ENCODE data around the gene TSBP1. TPM values are rescaled to one million over a fixed set of nuclear protein-coding genes. Genes with fewer than 3 reads are reported as not detected.

TSBP1 gene
- total and polyA plus RNA-seq, 9 of the 15 experiments (the other 6 are each of a cell fraction or from before 2014, with no cell fraction given) = not detected

GRCh38 chr6:32337186-32337805 lies 34.4 kb downstream of the TSBP1 start (continued):
- TF ChIP-seq STAG1 (CRISPR knock-in tag; IDR thresholded peaks at IDR 0.05; ENCODE audit: borderline replicate concordance) (no peak), TEAD1 (CRISPR knock-in tag; IDR thresholded peaks at IDR 0.05) (no peak), ZBTB17 (CRISPR knock-in tag; IDR thresholded peaks at IDR 0.05) (no peak), ZNF766 (CRISPR knock-in tag; conservative IDR thresholded peaks at IDR 0.05) (no peak), ZNF143 (CRISPR knock-in tag; IDR thresholded peaks at IDR 0.05) (no peak), SIRT6 (IDR thresholded peaks at IDR 0.05; ENCODE audit: low read depth, low read length) (no peak)

- DNase-seq (ENCODE audit: extremely low read depth in 1 of 4, low spot score in 3 of 4) (no peak), ATAC-seq (no peak), FAIRE-seq (no peak)
- no peak overlapping the region for H3K4me3 ChIP-seq
- H3K27me3 ChIP-seq (ENCODE audit: control insufficient read depth in 2 of 2, insufficient read depth in 2 of 2, low read length in 2 of 2) = peaks cover 9 to 19% of the 10 kb centered on the region in 2 experiments; a peak in 4 of 5 replicates
- no peaks in the 10 kb centered on the region for H3K9me3 ChIP-seq (replicated peaks; ENCODE audit: control insufficient read depth, insufficient read depth, low read depth, low read length)
- POLR2A ChIA-PET = interaction anchor here (0.7 to 1.1 kb wide), 8 partner anchors 11 to 501 kb away, joined by 3 to 5 read pairs (median 4); no protein-coding TSS in a partner anchor
- no TSS peak for BruUV-seq (replicated peaks)
- whole genome bisulfite sequencing (ENCODE audit: insufficient coverage, low coverage, missing lambda C conversion rate) = 0% methylated on average over 1 of the region's 1 CpG
- H3K4me1 ChIP-seq (replicated peaks in 1 of 2; ENCODE audit: control insufficient read depth in 2 of 2, insufficient read depth in 2 of 2, low read length in 2 of 2) = no peaks in the 10 kb centered on the region
- H3K79me2 ChIP-seq (ENCODE audit: control insufficient read depth, insufficient read depth, low read length) = no peaks in the 10 kb centered on the region
- no peak overlapping the region for H3K27ac ChIP-seq (ENCODE audit: extremely low read depth, low read depth, low read length)
- no peak overlapping the region for H3K9ac ChIP-seq (ENCODE audit: insufficient read depth in 1 of 2, low read depth in 2 of 2, low read length in 2 of 2)
- H2AFZ ChIP-seq (ENCODE audit: low read depth, low read length) = no peak overlapping the region
- no peaks in the 10 kb centered on the region for H4K20me1 ChIP-seq (replicated peaks; ENCODE audit: control insufficient read depth, insufficient read depth, low read length)
- H3K36me3 ChIP-seq (ENCODE audit: control insufficient read depth, insufficient read depth, low read length) = no peaks in the 10 kb centered on the region
- CTCF ChIA-PET (ENCODE audit: low intra/inter-chr PET ratio) = no interaction called here
- H3K4me2 ChIP-seq (ENCODE audit: insufficient read depth, low read length) = no peak overlapping the region
- H3K9me1 ChIP-seq (ENCODE audit: control insufficient read depth, insufficient read depth, low read length) = no peaks in the 10 kb centered on the region
- intact Hi-C loops (cut with micrococcal nuclease) = no loop called here
- in situ Hi-C loops (cut with MboI) = no loop called here
- no peak for TF ChIP-seq ZNF184 (CRISPR knock-in tag; IDR thresholded peaks at IDR 0.05)
- TF ChIP-seq SMARCC2 (IDR thresholded peaks at IDR 0.05; ENCODE audit: low read depth) = no peak
- no peak for TF ChIP-seq CEBPB (tag; IDR thresholded peaks at IDR 0.05)
- no peak for TF ChIP-seq GMEB1 (CRISPR knock-in tag; IDR thresholded peaks at IDR 0.05)
- TF ChIP-seq HNRNPLL (IDR thresholded peaks at IDR 0.05; ENCODE audit: low read depth, low read length, poor library complexity, severe bottlenecking) = no peak
- TF ChIP-seq CREB3L1 (IDR thresholded peaks at IDR 0.05; ENCODE audit: borderline replicate concordance, low read depth) = no peak
- no peak for TF ChIP-seq POLR2H (tag; IDR thresholded peaks at IDR 0.05; ENCODE audit: low read depth)
- no peak for TF ChIP-seq THAP7 (CRISPR knock-in tag; IDR thresholded peaks at IDR 0.05)
- no peak for TF ChIP-seq STAT6 (CRISPR knock-in tag; IDR thresholded peaks at IDR 0.05)
Observed at GRCh38 chr6:32332433-32332832, 39.3 kb downstream of the TSBP1 start.

Measured in K562 (cell line).